T-helper 2 cell (primary cell): ENCODE data around the gene KNDC1.
"Not testable (repeated sequence)": the region's sequence is repeated elsewhere in the genome, so short reads cannot be mapped to it uniquely, and the experiment has no call there.

ENCODE experiments used
- DNase-seq, 5 experiments: peaks; one replicate each; pipeline versions ENCODE4 v3.0.0 to v3.0.0-alpha.2; 2012 to 2022

The KNDC1 gene

GRCh38 chr10:133227256-133227655 lies 67.2 kb downstream of the KNDC1 start:
- DNase-seq: no peak

GRCh38 chr10:133229265-133230043 lies 69.4 kb downstream of the KNDC1 start:
- no peak for DNase-seq

- no peak for DNase-seq
Observed at GRCh38 chr10:133230044-133230361, 70.0 kb downstream of the KNDC1 start, which contains the start of gene UTF1. Gene UTF1, plus strand, starts transcription at chr10:133230217. Its CDS starts 72 bp downstream, at chr10:133230289.

GRCh38 chr10:133230387-133231195 lies 70.6 kb downstream of the KNDC1 start:
- DNase-seq: peak in 1 of 5 experiments; percentile 47

- no peak for DNase-seq
Observed at GRCh38 chr10:133231244-133231945, 71.4 kb downstream of the KNDC1 start.

GRCh38 chr10:133231946-133232574 lies 72.0 kb downstream of the KNDC1 start:
- no peak for DNase-seq

- not testable (repeated sequence) for DNase-seq
Observed at GRCh38 chr10:133234796-133235195, 74.8 kb downstream of the KNDC1 start.

- DNase-seq: no peak
Observed at GRCh38 chr10:133235265-133235855, 75.3 kb downstream of the KNDC1 start.

GRCh38 chr10:133235932-133236331 lies 75.9 kb downstream of the KNDC1 start:
- no peak for DNase-seq

- no peak for DNase-seq
Observed at GRCh38 chr10:133236401-133237240, 76.6 kb downstream of the KNDC1 start.

- no peak for DNase-seq
Observed at GRCh38 chr10:133237241-133237587, 77.2 kb downstream of the KNDC1 start.

GRCh38 chr10:133237588-133238465 lies 77.8 kb downstream of the KNDC1 start, which contains the start of gene VENTX:
Gene VENTX, plus strand, starts transcription at chr10:133237855. Its CDS starts 60 bp downstream, at chr10:133237915.
- DNase-seq: no peak

- no peak for DNase-seq
Observed at GRCh38 chr10:133238466-133238804, 78.4 kb downstream of the KNDC1 start.

GRCh38 chr10:133239990-133240389 lies 80.0 kb downstream of the KNDC1 start:
- no peak for DNase-seq

- DNase-seq: no peak
Observed at GRCh38 chr10:133241501-133242205, 81.6 kb downstream of the KNDC1 start.

- DNase-seq: no peak
Observed at GRCh38 chr10:133242611-133243356, 82.8 kb downstream of the KNDC1 start.

- no peak for DNase-seq
Observed at GRCh38 chr10:133243593-133243992, 83.6 kb downstream of the KNDC1 start.

GRCh38 chr10:133245439-133246235 lies 85.6 kb downstream of the KNDC1 start:
- DNase-seq: no peak
